ENCODE results near the gene VPS8. TPM values are rescaled to one million over a fixed set of nuclear protein-coding genes. Genes with fewer than 3 reads are reported as not detected.
"Not testable (repeated sequence)": the region's sequence is repeated elsewhere in the genome, so short reads cannot be mapped to it uniquely, and the experiment has no call there.

VPS8 gene
- total RNA-seq, 1 donor from 2014 or later, result 30.4 TPM

- no peak for ATAC-seq
Observed at GRCh38 chr3:184927796-184928315, 115.9 kb downstream of the VPS8 start.

GRCh38 chr3:184932777-184933176 lies 120.8 kb downstream of the VPS8 start:
- no peak for ATAC-seq

DNA sequence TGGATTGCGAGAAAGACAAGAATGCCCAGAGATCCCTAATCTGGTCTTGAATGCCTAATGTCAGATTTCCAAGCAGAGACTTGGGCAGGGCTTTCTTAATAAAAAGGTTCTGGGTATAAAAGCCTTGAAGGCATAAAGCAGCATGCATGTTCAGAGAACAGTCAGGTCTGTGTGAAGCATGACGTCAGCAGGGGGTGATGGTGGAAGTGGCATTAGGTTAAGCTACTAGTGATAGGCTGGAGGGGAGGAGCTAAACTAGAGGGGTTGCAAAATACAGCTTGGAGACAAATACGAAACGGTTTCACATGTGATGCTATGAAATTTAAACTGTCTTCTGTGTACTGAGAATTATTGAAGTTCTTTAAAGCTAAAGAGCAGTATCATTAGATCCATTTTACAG lies 125.6 kb downstream of the VPS8 start:
- ATAC-seq, result no peak

- ATAC-seq, result no peak
Observed at GRCh38 chr3:184941408-184941807, 129.4 kb downstream of the VPS8 start.

GRCh38 chr3:184942735-184943134 lies 130.8 kb downstream of the VPS8 start:
- ATAC-seq, result no peak

DNA sequence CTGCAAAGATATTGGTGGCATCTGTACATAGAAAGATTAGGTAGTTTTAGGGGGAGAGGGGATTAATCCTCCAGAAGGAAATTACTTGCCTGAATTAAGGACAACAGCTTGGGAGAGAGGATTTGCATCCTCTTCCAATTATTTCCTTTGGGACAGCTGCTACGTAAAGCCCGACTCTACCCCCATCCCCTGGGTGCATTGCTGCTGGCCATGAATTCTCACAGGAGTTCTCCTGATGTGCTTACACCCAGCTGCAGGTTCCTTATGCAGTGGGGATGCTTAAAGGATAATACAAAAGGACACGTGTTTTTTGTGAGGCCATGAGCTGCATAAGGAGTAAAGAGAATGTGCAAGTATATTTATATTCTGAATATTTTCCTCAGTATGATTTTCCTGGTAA lies 132.3 kb downstream of the VPS8 start:
- no peak for ATAC-seq

- ATAC-seq, result no peak
Observed at GRCh38 chr3:184945886-184946625, 134.1 kb downstream of the VPS8 start.

DNA sequence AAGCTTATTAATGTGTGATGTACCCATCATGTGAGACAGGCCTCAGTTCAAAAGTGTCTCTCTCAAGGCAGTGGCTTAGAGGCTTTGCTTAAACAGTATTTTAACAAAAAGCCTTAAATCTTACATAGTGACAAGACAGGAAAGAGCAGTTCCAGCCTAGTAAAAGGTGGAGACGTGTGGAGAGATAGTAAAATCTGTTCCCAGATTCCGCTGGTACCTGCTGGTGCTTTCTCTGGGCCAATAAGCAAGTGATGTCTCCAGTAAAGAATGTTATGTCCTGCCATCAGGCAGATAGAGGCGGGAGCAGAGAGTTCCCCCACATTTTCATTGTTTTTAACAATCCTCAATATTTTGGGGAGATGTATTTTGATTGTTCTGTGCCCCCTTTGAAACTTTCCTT lies 135.0 kb downstream of the VPS8 start:
- ATAC-seq, result no peak

GRCh38 chr3:184949251-184949965 lies 137.4 kb downstream of the VPS8 start:
- no peak for ATAC-seq

- not testable (repeated sequence) for ATAC-seq
Observed at GRCh38 chr3:184950816-184951215, 138.8 kb downstream of the VPS8 start.

- no peak for ATAC-seq
Observed at GRCh38 chr3:184952671-184953070, 140.7 kb downstream of the VPS8 start.

DNA sequence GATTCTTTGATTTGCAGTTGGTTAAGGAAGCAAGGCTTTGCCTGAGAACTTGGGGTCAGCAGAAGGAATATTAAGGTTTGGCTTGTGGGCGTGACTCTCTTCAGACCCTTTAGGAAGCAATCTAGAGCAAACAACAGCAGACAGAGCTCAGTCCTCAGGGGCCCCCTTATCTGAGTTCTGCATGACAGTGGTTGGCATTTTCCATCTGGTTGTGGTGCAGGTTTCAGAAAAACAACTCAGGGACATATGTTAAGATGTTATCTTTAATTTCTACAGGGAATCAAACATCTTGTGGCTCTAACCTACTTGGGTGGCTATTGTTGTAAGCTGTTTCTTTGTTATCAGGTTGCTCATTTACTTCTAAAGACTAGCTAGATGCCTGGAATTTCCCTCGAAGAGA lies 141.4 kb downstream of the VPS8 start:
- ATAC-seq, result no peak

- no peak for ATAC-seq
Observed at GRCh38 chr3:184954251-184954650, 142.3 kb downstream of the VPS8 start.

GRCh38 chr3:184954851-184955250 lies 142.9 kb downstream of the VPS8 start:
- not testable (repeated sequence) for ATAC-seq

GRCh38 chr3:184965639-184966430 lies 153.9 kb downstream of the VPS8 start:
- no peak for ATAC-seq

- no peak for ATAC-seq
Observed at GRCh38 chr3:184968115-184968514, 156.1 kb downstream of the VPS8 start.

DNA sequence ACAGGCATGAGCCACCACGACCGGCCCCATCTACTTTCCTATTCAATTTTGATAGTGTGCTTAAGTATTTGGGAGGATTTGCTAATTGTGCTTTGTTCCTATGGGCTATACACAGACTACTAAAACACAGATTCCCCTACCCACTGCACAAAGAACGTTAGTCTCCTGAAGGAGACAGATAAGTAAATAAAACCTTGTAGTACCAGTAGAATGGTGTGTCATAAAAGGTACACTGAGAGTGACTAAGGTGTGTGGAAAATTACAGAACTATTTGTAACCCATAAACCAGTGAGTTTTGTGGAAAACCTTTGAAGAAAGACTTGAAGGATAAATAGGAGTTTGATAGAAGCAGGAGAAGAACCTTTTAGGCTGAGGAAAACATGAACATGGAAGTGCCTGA lies 158.2 kb downstream of the VPS8 start:
- ATAC-seq, result no peak

DNA sequence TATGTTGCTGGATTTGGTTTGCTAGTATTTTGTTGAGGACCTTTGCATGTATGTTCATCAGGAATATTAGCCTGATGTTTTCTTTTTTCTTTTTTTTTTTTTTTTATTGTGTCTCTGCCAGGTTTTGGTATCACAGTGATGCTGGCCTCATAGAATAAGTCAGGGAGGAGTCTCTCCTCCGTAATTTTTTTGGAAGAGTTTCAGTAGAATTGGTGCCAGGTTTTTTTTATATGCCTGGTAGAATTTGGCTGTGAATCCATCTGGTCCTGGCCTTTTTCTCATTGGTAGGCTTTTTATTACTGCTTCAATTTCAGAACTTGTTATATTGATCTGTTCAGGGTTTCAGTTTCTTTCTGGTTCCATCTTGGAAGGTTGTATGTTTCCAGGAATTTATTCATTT lies 165.8 kb downstream of the VPS8 start:
- no peak for ATAC-seq

DNA sequence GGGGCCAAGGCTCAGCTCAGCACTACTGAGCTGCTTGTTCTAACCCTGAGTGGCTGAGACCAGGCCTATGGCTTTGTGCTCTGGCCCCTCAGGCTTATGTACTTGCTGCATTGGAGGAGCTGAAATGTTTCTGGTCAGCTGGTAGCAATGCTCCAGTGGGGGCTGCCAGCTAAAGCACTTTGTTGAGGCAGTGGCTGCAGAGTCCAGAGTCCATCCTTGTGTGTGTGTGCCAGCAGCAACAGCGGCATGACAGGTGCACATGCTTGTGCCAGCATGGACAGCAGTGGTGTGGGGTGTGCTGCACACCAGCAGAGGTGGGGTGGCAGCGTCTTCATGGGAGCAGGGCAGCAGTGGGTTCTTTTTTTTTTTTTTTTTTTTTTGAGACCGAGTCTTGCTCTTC lies 169.1 kb downstream of the VPS8 start:
- ATAC-seq, result no peak

DNA sequence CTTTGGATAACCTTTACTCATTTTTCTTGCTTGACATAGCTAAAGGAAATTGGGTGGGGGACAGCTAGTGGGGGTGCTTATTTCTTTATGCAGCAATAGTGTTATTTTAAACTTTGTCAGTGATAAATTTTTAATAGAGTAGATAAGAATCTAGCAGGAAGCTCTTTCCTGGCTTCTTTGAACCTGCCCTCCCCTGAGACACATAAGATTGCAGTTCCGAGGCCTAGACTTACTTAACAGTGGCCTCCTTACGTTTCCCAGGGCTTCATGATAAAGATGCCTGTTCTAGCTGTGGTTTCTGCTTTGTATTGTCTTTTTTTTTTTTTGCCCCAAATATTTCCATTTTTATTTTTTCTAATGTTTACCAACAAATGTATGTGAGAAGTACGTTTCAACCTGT lies 170.1 kb downstream of the VPS8 start:
- ATAC-seq, result no peak

DNA sequence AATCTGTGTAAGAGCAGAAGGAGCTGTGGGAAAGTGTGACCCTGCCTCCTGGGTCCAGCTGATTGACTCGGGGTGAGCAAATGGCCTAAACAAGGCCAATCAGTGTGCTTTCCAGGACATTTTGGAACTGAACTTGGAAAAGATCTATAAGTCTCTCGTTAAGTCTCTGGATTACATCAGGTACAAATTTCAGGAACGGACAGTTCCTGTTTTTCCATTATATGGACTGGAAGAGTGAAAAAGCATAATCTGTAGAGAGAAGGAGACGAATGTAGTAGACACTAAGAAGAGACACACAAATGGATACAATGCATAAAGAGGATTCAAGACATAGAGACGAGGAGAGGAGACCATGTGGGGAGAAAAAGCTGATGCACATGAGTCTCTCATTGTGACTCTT lies 173.6 kb downstream of the VPS8 start:
- ATAC-seq, result no peak

- ATAC-seq, result no peak
Observed at GRCh38 chr3:184986366-184986889, 174.5 kb downstream of the VPS8 start.

- ATAC-seq, result no peak
Observed at GRCh38 chr3:184993394-184993793, 181.4 kb downstream of the VPS8 start.
